ENCODE measurements around the gene TBC1D7.

GRCh38 chr6:13377054-13377758, 48.9 kb upstream of the TBC1D7 start:
- TF ChIP-seq GATA2 (IDR thresholded peaks at IDR 0.05; ENCODE audit: low read depth, low read length) (no peak), GATA3 (IDR thresholded peaks at IDR 0.05; ENCODE audit: low read depth, low read length) (no peak)
